K562 (cell line): Measurements from ENCODE around the gene PI4KA. TPM values are rescaled to one million over a fixed set of nuclear protein-coding genes. Genes with fewer than 3 reads are reported as not detected.

Experiments used
- BRD9 ChIP-seq: fragments of 450-650 bp; IDR thresholded peaks from 2 replicates; pipeline ENCODE4 v1.6.1; 2018; ENCODE audit warnings: low read depth; ENCODE audit not compliant: partially characterized antibody
- CEBPG ChIP-seq, 3 experiments: fragments of 200-800 bp in 1 of 3; sonication (Bioruptor generic) in 1 of 3; sonication (generic) in 1 of 3; formaldehyde crosslinking in 1 of 3; IDR thresholded peaks in 2 of 3; conservative IDR thresholded peaks in 1 of 3; 2 replicates each; pipeline versions ENCODE4 v1.6.1 to v1.8.0; 2016 to 2022; ENCODE audit warnings: missing compliant biosample characterization in 2 of 3, missing genetic modification characterization in 2 of 3, mild to moderate bottlenecking in 1 of 3, missing genetic modification reagents in 1 of 3
- CHD4 ChIP-seq: fragments of 200-600 bp; sonication (generic); IDR thresholded peaks from 3 replicates; pipeline ENCODE4 v1.6.1; 2012; ENCODE audit warnings: low read depth, mild to moderate bottlenecking, mixed read lengths, low read length, inconsistent platforms; ENCODE audit not compliant: insufficient read depth, insufficient replicate concordance, poor library complexity, severe bottlenecking
- ELF1 ChIP-seq: fragments of 200-800 bp; sonication (Bioruptor generic); IDR thresholded peaks from 2 replicates; pipeline ENCODE4 v1.6.1; 2016; ENCODE audit warnings: missing genetic modification characterization, missing compliant biosample characterization
- HCFC1 ChIP-seq: IDR thresholded peaks from 2 replicates; pipeline ENCODE4 v1.6.1; 2012; ENCODE audit warnings: low read depth, low read length, improper control_type of control experiment
- HDAC8 ChIP-seq: fragments of 450-650 bp; IDR thresholded peaks from 2 replicates; pipeline ENCODE4 v1.6.1; 2016; ENCODE audit warnings: mild to moderate bottlenecking, missing genetic modification characterization, moderate library complexity, missing compliant biosample characterization
- HOXB6 ChIP-seq: fragments of 250-450 bp; sonication (Bioruptor Pico); IDR thresholded peaks from 2 replicates; pipeline ENCODE4 v1.5.1; 2022; ENCODE audit warnings: mild to moderate bottlenecking, borderline replicate concordance
- LCOR ChIP-seq: sonication (generic); formaldehyde crosslinking; IDR thresholded peaks from 2 replicates; pipeline ENCODE4 v1.8.0; 2022; ENCODE audit warnings: mild to moderate bottlenecking, missing genetic modification reagents
- NBN ChIP-seq: fragments of 450-650 bp; IDR thresholded peaks from 2 replicates; pipeline ENCODE4 v1.6.1; 2016; ENCODE audit warnings: low read depth, mild to moderate bottlenecking
- POLR3G ChIP-seq: IDR thresholded peaks from 2 replicates; pipeline ENCODE4 v1.6.1; 2011; ENCODE audit not compliant: insufficient read length, insufficient replicate concordance; ENCODE audit errors: extremely low read depth
- RBM22 ChIP-seq: fragments of 200-400 bp; formaldehyde crosslinking; IDR thresholded peaks from 2 replicates; pipeline ENCODE4 v1.6.1; 2018; ENCODE audit warnings: low read length, low read depth; ENCODE audit not compliant: poor library complexity, severe bottlenecking
- RBM25 ChIP-seq: fragments of 200-400 bp; formaldehyde crosslinking; IDR thresholded peaks from 2 replicates; pipeline ENCODE4 v1.6.1; 2018; ENCODE audit warnings: low read length, low read depth, moderate library complexity; ENCODE audit not compliant: severe bottlenecking
- RNF2 ChIP-seq: sonication (generic); IDR thresholded peaks from 2 replicates; pipeline ENCODE4 v1.6.1; 2016
- SETDB1 ChIP-seq: IDR thresholded peaks from one replicate; pipeline ENCODE4 v1.6.1; 2012; ENCODE audit warnings: low read length, control low read depth, inconsistent platforms
- SLC30A9 ChIP-seq: fragments of 250-450 bp; sonication (Bioruptor Pico); IDR thresholded peaks from 2 replicates; pipeline ENCODE4 v1.8.0; 2022; ENCODE audit warnings: mild to moderate bottlenecking, moderate library complexity
- SNRNP70 ChIP-seq: fragments of 200-400 bp; formaldehyde crosslinking; optimal IDR thresholded peaks from 2 replicates; pipeline ENCODE3; 2017; ENCODE audit warnings: low read depth, low read length
- ZNF436 ChIP-seq: fragments of 250-450, 450-650 bp; sonication (Bioruptor Pico); formaldehyde crosslinking; IDR thresholded peaks from 2 replicates; pipeline ENCODE4 v1.7.0; 2020; ENCODE audit warnings: mild to moderate bottlenecking
- ZNF57 ChIP-seq: fragments of 450-650 bp; formaldehyde crosslinking; IDR thresholded peaks from 2 replicates; pipeline ENCODE4 v1.4.0; 2020; ENCODE audit warnings: mild to moderate bottlenecking, moderate library complexity
- ZNF586 ChIP-seq: fragments of 450-650 bp; formaldehyde crosslinking; conservative IDR thresholded peaks from 2 replicates; pipeline ENCODE4 v1.4.0; 2020; ENCODE audit warnings: mild to moderate bottlenecking, moderate library complexity
- ZNF668 ChIP-seq: fragments of 250-450 bp; sonication (Bioruptor Pico); IDR thresholded peaks from 2 replicates; pipeline ENCODE4 v1.8.0; 2022; ENCODE audit warnings: mild to moderate bottlenecking, inconsistent platforms
- ZNF75A ChIP-seq: fragments of 450-650 bp; formaldehyde crosslinking; IDR thresholded peaks from 2 replicates; pipeline ENCODE4 v1.4.0; 2020; ENCODE audit warnings: mild to moderate bottlenecking
- ZNF780A ChIP-seq: fragments of 250-450 bp; sonication (Bioruptor Pico); IDR thresholded peaks from 2 replicates; pipeline ENCODE4 v1.5.0; 2021; ENCODE audit warnings: mild to moderate bottlenecking
- polyA plus RNA-seq, 8 experiments: library from polyadenylated mRNA; depleted of rRNA in 4 of 8; stranded (reverse) in 5 of 8; unstranded in 3 of 8; fragments of >200 nt; fragmentation: Nextera tagmentation in 2 of 8; fragmentation: Illumina TruSeq in 1 of 8; extraction: Ambion mirVana in 2 of 8; extraction: Trizol in 1 of 8; gene quantifications; 2 replicates each; pipeline versions ENCODE4 v1.2.1 to v1.2.3, GENCODE V29; 2011 to 2014; ENCODE audit warnings: inconsistent platforms in 1 of 8, missing spikeins in 1 of 8
- total RNA-seq, 7 experiments: library from RNA; depleted of rRNA in 6 of 7; stranded (reverse); fragments of >200 nt in 6 of 7; fragmentation: Illumina TruSeq in 2 of 7; extraction: Trizol in 2 of 7; gene quantifications; 2 replicates each; pipeline versions ENCODE4 v1.2.1 to v1.2.3, GENCODE V29; 2011 to 2021; ENCODE audit warnings: low replicate concordance in 1 of 7
- TF ChIP-seq, protein P1 (sequence below), 2 experiments: fragments of 450-650 bp in 1 of 2; IDR thresholded peaks; 2 replicates each; pipeline ENCODE4 v1.6.1; 2011 to 2017; ENCODE audit warnings: low read depth in 2 of 2, antibody characterized with exemption in 1 of 2, borderline replicate concordance in 1 of 2, low read length in 1 of 2, mild to moderate bottlenecking in 1 of 2, mixed read lengths in 1 of 2; ENCODE audit not compliant: control insufficient read depth in 1 of 2
- TF ChIP-seq, protein P2 (sequence below): fragments of 250-450 bp; sonication (Bioruptor Pico); IDR thresholded peaks from 2 replicates; pipeline ENCODE4 v1.8.0; 2021; ENCODE audit warnings: moderate library complexity, mild to moderate bottlenecking, inconsistent platforms
- TF ChIP-seq, protein P3 (sequence below): fragments of 250-450 bp; sonication (Bioruptor Pico); IDR thresholded peaks from 2 replicates; pipeline ENCODE4 v1.4.0; 2020; ENCODE audit warnings: borderline replicate concordance

The PI4KA gene
- total and polyA plus RNA-seq, 9 of the 15 experiments (the other 6 are each of a cell fraction or from before 2014, with no cell fraction given): 7.3 to 187 (median 84.7) TPM

DNA sequence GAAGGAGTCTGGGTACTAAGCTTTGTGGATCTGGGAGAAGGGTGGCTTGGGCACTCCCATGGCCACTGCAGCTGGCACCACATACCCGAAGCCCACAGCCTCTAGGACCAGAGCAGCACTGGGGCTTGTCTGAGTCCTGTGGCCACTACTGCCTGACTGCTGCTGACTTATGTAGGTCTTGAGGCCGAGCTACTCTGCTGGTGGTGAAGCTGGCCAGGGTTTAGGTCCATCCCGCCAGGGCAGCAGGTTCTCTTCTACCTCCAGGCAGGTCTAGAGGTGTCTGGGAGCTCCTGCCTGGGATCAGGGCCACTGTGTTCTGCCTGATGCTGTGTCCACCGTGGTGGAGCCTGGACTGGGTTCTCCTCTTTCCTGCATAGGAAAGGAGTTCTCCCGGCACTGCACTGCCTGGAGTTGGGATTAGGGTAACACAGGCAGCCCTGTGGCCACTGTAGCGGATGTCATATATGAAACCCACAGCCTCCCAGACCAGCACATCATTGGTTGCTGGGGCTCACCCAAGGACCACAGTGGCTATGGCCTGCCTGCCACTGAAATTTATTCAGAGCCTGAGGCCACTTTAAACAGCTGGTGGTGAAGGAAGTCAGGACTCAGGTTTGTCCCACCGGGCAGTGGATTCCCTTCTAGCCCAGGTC lies 194.5 kb downstream of the PI4KA start (continued):
- TF ChIP-seq, protein P1, sequence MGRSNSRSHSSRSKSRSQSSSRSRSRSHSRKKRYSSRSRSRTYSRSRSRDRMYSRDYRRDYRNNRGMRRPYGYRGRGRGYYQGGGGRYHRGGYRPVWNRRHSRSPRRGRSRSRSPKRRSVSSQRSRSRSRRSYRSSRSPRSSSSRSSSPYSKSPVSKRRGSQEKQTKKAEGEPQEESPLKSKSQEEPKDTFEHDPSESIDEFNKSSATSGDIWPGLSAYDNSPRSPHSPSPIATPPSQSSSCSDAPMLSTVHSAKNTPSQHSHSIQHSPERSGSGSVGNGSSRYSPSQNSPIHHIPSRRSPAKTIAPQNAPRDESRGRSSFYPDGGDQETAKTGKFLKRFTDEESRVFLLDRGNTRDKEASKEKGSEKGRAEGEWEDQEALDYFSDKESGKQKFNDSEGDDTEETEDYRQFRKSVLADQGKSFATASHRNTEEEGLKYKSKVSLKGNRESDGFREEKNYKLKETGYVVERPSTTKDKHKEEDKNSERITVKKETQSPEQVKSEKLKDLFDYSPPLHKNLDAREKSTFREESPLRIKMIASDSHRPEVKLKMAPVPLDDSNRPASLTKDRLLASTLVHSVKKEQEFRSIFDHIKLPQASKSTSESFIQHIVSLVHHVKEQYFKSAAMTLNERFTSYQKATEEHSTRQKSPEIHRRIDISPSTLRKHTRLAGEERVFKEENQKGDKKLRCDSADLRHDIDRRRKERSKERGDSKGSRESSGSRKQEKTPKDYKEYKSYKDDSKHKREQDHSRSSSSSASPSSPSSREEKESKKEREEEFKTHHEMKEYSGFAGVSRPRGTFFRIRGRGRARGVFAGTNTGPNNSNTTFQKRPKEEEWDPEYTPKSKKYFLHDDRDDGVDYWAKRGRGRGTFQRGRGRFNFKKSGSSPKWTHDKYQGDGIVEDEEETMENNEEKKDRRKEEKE (IDR thresholded peaks at IDR 0.05; ENCODE audit: borderline replicate concordance in 1 of 2, control insufficient read depth in 1 of 2, low read depth in 2 of 2, low read length in 1 of 2): no peak
- TF ChIP-seq HCFC1: no peak
- TF ChIP-seq LCOR (CRISPR knock-in tag): no peak
- TF ChIP-seq CHD4: no peak
- no peak for TF ChIP-seq HOXB6
- no peak for TF ChIP-seq ZNF57
- TF ChIP-seq BRD9: no peak
- no peak for TF ChIP-seq ZNF436
- TF ChIP-seq, protein P2, sequence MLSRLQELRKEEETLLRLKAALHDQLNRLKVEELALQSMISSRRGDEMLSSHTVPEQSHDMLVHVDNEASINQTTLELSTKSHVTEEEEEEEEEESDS: no peak
- no peak for TF ChIP-seq SNRNP70
- no peak for TF ChIP-seq ZNF780A (CRISPR knock-in tag)
- no peak for TF ChIP-seq HDAC8
- TF ChIP-seq, protein P3, sequence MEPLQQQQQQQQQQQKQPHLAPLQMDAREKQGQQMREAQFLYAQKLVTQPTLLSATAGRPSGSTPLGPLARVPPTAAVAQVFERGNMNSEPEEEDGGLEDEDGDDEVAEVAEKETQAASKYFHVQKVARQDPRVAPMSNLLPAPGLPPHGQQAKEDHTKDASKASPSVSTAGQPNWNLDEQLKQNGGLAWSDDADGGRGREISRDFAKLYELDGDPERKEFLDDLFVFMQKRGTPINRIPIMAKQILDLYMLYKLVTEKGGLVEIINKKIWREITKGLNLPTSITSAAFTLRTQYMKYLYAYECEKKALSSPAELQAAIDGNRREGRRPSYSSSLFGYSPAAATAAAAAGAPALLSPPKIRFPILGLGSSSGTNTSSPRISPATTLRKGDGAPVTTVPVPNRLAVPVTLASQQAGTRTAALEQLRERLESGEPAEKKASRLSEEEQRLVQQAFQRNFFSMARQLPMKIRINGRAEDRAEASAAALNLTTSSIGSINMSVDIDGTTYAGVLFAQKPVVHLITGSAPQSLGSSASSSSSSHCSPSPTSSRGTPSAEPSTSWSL (CRISPR knock-in tag): no peak
- no peak for TF ChIP-seq RBM22
- no peak for TF ChIP-seq RBM25
- TF ChIP-seq NBN: no peak
- no peak for TF ChIP-seq ELF1 (tag)
- 0 out of 2 replicates have a peak, but pooled peaks have one; percentile 12 for TF ChIP-seq CEBPG (CRISPR knock-in tag; IDR thresholded peaks at IDR 0.05)
- no peak for TF ChIP-seq CEBPG (tag; conservative IDR thresholded peaks at IDR 0.05 in 1 of 2, IDR thresholded peaks at IDR 0.05 in 1 of 2)
- TF ChIP-seq RNF2: no peak
- no peak for TF ChIP-seq POLR3G
- no peak for TF ChIP-seq ZNF75A (CRISPR knock-in tag)
- TF ChIP-seq ZNF668: no peak
- no peak for TF ChIP-seq SLC30A9
- no peak for TF ChIP-seq ZNF586 (CRISPR knock-in tag)
- TF ChIP-seq SETDB1: no peak
